ENCODE results near the gene CD14. TPM values are rescaled to one million over a fixed set of nuclear protein-coding genes. Genes with fewer than 3 reads are reported as not detected.

The CD14 gene
- total RNA-seq, result 26.2 TPM
- long read RNA-seq, transcript CD14-201 (2 exons, 1,886 nt), result major isoform, 8 of 13 reads
- long read RNA-seq, partial matches to known transcripts, result 0 of 13 reads
- long read RNA-seq, other reads (novel, unspliced or antisense), result 2 of 13 reads

DNA sequence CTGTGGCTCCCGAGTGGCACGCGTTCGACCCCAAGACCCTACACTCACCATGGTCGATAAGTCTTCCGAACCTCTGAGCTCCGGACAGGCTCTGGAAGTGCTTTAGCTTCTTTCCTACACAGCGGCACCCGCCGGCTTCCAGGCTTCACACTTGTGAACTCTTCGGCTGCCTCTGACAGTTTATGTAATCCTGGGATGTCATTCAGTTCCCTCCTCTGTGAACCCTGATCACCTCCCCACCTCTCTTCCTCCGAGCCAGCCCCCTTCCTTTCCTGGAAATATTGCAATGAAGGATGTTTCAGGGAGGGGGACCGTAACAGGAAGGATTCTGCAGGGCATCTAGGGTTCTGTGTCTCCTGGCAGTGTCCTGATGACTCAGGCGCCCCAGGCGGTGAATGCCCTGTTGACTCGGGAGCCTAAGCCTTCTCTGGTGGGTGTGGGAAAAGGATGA lies at the start of gene CD14:
Gene CD14, minus strand, starts transcription at position 155 of the 451 bp plus-strand sequence. Its CDS starts 104 bp downstream, at position 51.
- TF ChIP-seq, protein P1, sequence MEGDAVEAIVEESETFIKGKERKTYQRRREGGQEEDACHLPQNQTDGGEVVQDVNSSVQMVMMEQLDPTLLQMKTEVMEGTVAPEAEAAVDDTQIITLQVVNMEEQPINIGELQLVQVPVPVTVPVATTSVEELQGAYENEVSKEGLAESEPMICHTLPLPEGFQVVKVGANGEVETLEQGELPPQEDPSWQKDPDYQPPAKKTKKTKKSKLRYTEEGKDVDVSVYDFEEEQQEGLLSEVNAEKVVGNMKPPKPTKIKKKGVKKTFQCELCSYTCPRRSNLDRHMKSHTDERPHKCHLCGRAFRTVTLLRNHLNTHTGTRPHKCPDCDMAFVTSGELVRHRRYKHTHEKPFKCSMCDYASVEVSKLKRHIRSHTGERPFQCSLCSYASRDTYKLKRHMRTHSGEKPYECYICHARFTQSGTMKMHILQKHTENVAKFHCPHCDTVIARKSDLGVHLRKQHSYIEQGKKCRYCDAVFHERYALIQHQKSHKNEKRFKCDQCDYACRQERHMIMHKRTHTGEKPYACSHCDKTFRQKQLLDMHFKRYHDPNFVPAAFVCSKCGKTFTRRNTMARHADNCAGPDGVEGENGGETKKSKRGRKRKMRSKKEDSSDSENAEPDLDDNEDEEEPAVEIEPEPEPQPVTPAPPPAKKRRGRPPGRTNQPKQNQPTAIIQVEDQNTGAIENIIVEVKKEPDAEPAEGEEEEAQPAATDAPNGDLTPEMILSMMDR (IDR thresholded peaks at IDR 0.05; ENCODE audit: borderline replicate concordance), result no peak
- intact Hi-C loops (cut with micrococcal nuclease), result no loop called here
- DNase-seq, result peak; percentile 52
- H3K4me1 ChIP-seq, result peaks cover 21% of the 10 kb centered on the region
- H3K9me3 ChIP-seq (replicated peaks), result peaks cover 6% of the 10 kb centered on the region
- H3K27ac ChIP-seq (replicated peaks), result peak within 1 kb of the TSS; percentile 84
- H3K27me3 ChIP-seq (ENCODE audit: low read depth), result no peaks in the 10 kb centered on the region
- H3K4me3 ChIP-seq, result peak within 1 kb of the TSS; percentile 73
- H3K36me3 ChIP-seq, result no peaks in the 10 kb centered on the region

GRCh38 chr5:140678993-140679392 lies 46.0 kb upstream of the CD14 start:
- Histone ChIP-seq H3K9me3 (replicated peaks) (no peaks in the 10 kb centered on the region), H3K27me3 (ENCODE audit: low read depth) (no peaks in the 10 kb centered on the region), H3K27ac (replicated peaks) (no peak overlapping the region), H3K4me3 (no peak overlapping the region), H3K4me1 (no peaks in the 10 kb centered on the region), H3K36me3 (peaks cover 72% of the 10 kb centered on the region)
- no peak for DNase-seq
- intact Hi-C loops (cut with micrococcal nuclease), result no loop called here
- TF ChIP-seq, protein P1 (IDR thresholded peaks at IDR 0.05; ENCODE audit: borderline replicate concordance), result no peak

GRCh38 chr5:140677947-140678346 lies 45.0 kb upstream of the CD14 start:
- H3K4me3 ChIP-seq, result no peak overlapping the region
- no peak for DNase-seq
- H3K9me3 ChIP-seq (replicated peaks), result no peaks in the 10 kb centered on the region
- no peaks in the 10 kb centered on the region for H3K4me1 ChIP-seq
- peaks cover 83% of the 10 kb centered on the region for H3K36me3 ChIP-seq
- H3K27ac ChIP-seq (replicated peaks), result no peak overlapping the region
- TF ChIP-seq, protein P1 (IDR thresholded peaks at IDR 0.05; ENCODE audit: borderline replicate concordance), result no peak
- intact Hi-C loops (cut with micrococcal nuclease), result no loop called here
- H3K27me3 ChIP-seq (ENCODE audit: low read depth), result no peaks in the 10 kb centered on the region

DNA sequence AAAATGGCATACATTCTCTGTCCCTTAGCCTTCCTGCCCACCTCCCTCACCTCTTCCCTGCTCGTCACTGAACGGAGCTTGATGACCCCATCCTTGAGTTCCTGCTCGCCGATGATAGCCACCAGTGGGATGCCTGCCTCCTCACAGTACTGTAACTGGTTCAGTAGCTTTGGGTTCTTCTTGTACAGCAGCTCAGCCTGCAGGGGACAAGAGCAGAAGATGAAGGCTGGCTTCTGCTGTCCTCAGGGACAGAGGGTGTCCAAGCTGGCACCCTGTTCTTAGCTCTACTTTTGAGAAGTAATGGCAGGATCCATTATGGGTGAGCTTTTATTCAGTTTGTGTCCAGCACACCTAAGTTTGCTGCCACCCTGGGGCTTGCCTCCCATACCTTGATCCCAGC lies 41.7 kb upstream of the CD14 start:
- TF ChIP-seq, protein P1 (IDR thresholded peaks at IDR 0.05; ENCODE audit: borderline replicate concordance), result no peak
- no peaks in the 10 kb centered on the region for H3K27me3 ChIP-seq (ENCODE audit: low read depth)
- H3K4me1 ChIP-seq, result no peaks in the 10 kb centered on the region
- intact Hi-C loops (cut with micrococcal nuclease), result no loop called here
- H3K4me3 ChIP-seq, result no peak overlapping the region
- H3K36me3 ChIP-seq, result peaks cover 89% of the 10 kb centered on the region
- no peaks in the 10 kb centered on the region for H3K9me3 ChIP-seq (replicated peaks)
- no peak overlapping the region for H3K27ac ChIP-seq (replicated peaks)
- no peak for DNase-seq

DNA sequence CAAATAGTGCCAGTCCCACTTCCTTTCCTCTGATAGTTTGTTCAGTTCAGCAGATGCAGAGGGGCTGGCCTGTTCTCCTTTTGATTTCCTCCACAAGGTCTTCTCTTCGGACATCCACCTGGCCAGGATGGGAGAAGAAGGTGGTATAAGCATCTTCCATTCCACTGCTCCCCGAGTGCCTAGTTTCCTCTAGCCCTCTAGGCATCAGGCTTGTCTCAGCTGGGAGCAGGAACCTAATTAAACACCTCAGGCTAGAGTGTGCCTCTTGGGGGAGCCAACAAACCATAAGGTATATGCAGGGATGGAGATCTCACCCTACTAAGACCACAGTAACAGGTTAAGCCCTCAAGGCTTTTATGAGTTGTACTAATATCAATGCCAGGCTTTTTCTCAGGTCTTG lies 41.2 kb upstream of the CD14 start:
- H3K27ac ChIP-seq (replicated peaks), result no peak overlapping the region
- no peak for DNase-seq
- H3K27me3 ChIP-seq (ENCODE audit: low read depth), result no peaks in the 10 kb centered on the region
- H3K4me1 ChIP-seq, result no peaks in the 10 kb centered on the region
- H3K9me3 ChIP-seq (replicated peaks), result no peaks in the 10 kb centered on the region
- no peak overlapping the region for H3K4me3 ChIP-seq
- TF ChIP-seq, protein P1 (IDR thresholded peaks at IDR 0.05; ENCODE audit: borderline replicate concordance), result no peak
- H3K36me3 ChIP-seq, result peaks cover 89% of the 10 kb centered on the region
- intact Hi-C loops (cut with micrococcal nuclease), result no loop called here

All from left ventricle myocardium inferior (tissue), 1 donor.